Measurements from ENCODE around the gene SLC16A5.

The SLC16A5 gene

DNA sequence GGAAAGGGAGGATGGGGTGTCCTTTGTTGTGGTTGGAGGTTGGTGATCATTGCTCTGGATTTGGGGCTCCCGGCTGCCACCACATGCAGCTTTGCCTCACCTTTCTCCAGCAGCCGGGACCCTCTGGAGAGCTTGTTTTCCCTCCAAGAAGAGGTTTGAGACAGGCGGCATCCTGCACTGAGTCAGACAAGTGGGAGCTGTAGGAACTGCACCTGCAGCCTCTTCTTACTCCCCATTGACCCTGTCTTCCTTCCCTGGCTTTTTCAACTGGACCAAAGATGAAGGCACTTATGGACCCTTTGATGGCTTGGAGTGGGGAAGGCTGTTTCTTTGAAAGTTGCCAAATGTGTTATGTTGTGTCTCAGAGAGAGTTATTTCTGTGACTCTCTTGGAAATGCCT, 24.1 kb upstream of the SLC16A5 start:
- no peak for DNase-seq
- Histone ChIP-seq H3K4me1 (no peaks in the 10 kb centered on the region), H3K27me3 (no peaks in the 10 kb centered on the region), H3K36me3 (peaks cover 33% of the 10 kb centered on the region), H3K9me3 (no peaks in the 10 kb centered on the region), H3K4me3 (ENCODE audit: low read depth, low read length) (no peak overlapping the region)
- TF ChIP-seq, protein P1, sequence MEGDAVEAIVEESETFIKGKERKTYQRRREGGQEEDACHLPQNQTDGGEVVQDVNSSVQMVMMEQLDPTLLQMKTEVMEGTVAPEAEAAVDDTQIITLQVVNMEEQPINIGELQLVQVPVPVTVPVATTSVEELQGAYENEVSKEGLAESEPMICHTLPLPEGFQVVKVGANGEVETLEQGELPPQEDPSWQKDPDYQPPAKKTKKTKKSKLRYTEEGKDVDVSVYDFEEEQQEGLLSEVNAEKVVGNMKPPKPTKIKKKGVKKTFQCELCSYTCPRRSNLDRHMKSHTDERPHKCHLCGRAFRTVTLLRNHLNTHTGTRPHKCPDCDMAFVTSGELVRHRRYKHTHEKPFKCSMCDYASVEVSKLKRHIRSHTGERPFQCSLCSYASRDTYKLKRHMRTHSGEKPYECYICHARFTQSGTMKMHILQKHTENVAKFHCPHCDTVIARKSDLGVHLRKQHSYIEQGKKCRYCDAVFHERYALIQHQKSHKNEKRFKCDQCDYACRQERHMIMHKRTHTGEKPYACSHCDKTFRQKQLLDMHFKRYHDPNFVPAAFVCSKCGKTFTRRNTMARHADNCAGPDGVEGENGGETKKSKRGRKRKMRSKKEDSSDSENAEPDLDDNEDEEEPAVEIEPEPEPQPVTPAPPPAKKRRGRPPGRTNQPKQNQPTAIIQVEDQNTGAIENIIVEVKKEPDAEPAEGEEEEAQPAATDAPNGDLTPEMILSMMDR (IDR thresholded peaks at IDR 0.05; ENCODE audit: low read depth, low read length) = no peak

GRCh38 chr17:75064040-75064439, 23.7 kb upstream of the SLC16A5 start:
- Histone ChIP-seq H3K27me3 (no peaks in the 10 kb centered on the region), H3K9me3 (no peaks in the 10 kb centered on the region), H3K4me3 (ENCODE audit: low read depth, low read length) (no peak overlapping the region), H3K4me1 (no peaks in the 10 kb centered on the region), H3K36me3 (peaks cover 33% of the 10 kb centered on the region)
- TF ChIP-seq, protein P1 (IDR thresholded peaks at IDR 0.05; ENCODE audit: low read depth, low read length) = no peak
- no peak for DNase-seq

DNA sequence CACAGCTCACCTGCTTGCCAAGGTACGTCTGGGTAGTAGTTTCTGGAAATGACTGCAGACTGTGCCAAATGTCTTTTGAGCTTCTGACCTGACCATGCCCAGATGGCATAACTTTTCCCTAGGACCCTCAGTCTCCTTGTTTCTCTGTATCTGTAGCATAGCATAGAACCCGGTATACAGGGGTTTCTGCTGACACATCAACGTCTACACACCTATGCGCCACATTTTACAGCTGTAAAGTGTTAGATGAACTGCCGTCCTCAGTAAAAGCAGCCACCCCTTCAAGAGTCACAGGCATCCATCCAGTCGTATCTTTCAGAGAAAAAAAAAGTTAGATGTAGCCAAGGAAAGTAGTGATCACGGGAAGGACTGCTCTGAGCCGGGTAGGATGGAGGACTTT, 23.3 kb upstream of the SLC16A5 start:
- no peak for DNase-seq
- H3K4me1 ChIP-seq = no peaks in the 10 kb centered on the region
- H3K36me3 ChIP-seq = peaks cover 31% of the 10 kb centered on the region
- TF ChIP-seq, protein P1 (IDR thresholded peaks at IDR 0.05; ENCODE audit: low read depth, low read length) = no peak
- no peak overlapping the region for H3K4me3 ChIP-seq (ENCODE audit: low read depth, low read length)
- no peaks in the 10 kb centered on the region for H3K27me3 ChIP-seq
- H3K9me3 ChIP-seq = no peaks in the 10 kb centered on the region

GRCh38 chr17:75064867-75065561, 22.7 kb upstream of the SLC16A5 start:
- Histone ChIP-seq H3K36me3 (peaks cover 26% of the 10 kb centered on the region), H3K4me3 (ENCODE audit: low read depth, low read length) (no peak overlapping the region), H3K4me1 (no peaks in the 10 kb centered on the region), H3K27me3 (no peaks in the 10 kb centered on the region), H3K9me3 (no peaks in the 10 kb centered on the region)
- DNase-seq = no peak
- TF ChIP-seq, protein P1 (IDR thresholded peaks at IDR 0.05; ENCODE audit: low read depth, low read length) = no peak

DNA sequence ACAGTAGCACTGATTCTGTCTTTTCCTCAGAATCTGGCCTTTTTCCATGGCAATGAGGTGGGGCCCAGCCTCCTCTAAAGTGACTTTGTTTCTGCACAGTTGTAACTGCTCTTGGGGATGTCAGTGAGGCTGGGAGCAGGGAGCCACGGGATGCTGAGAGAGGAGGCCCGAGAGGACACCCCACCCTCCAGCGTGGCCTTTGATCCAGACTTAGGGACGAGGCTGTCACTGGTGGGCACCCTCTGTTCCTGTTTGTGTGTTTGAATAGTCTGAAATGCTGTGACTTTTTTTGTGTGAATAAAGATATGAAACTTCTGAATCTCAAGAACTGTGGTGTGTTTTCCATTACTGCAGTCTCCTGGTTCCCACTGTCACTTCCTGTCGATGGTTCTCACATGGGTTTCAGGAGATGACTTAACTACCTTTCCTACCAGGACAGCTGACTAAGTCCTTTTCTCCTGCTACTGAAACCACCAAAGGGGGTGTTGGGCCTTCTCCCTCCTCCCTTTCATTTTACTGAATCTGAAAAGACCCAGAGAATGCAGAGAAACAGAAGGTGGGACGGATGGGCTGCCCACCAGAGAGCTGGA, 22.1 kb upstream of the SLC16A5 start:
- Histone ChIP-seq H3K9me3 (no peaks in the 10 kb centered on the region), H3K4me1 (no peaks in the 10 kb centered on the region), H3K36me3 (peaks cover 19% of the 10 kb centered on the region), H3K4me3 (ENCODE audit: low read depth, low read length) (no peak overlapping the region), H3K27me3 (no peaks in the 10 kb centered on the region)
- DNase-seq = no peak
- TF ChIP-seq, protein P1 (IDR thresholded peaks at IDR 0.05; ENCODE audit: low read depth, low read length) = no peak

DNA sequence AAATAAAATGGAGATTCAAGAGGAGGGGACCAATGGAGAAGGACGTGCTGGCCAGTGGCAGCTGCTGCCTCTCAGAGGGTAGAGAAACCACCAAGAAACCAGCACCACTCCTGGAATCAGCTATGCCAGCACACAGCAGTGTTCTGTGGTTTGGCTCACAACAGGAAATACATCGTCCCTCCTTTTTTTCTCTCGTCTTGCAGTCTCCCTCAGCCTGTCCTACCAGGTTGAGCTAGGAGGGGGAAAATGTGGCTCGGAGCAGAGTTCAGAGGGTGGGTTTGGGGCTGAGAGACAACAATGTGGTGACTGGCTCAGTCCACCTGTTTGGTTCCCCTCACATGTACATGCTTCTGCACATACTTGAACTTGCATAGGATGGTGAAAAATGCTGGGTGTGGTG, 19.9 kb upstream of the SLC16A5 start:
- H3K4me3 ChIP-seq (ENCODE audit: low read depth, low read length) = no peak overlapping the region
- DNase-seq = no peak
- no peaks in the 10 kb centered on the region for H3K27me3 ChIP-seq
- H3K9me3 ChIP-seq = no peaks in the 10 kb centered on the region
- peaks cover 7% of the 10 kb centered on the region for H3K36me3 ChIP-seq
- TF ChIP-seq, protein P1 (IDR thresholded peaks at IDR 0.05; ENCODE audit: low read depth, low read length) = no peak
- no peaks in the 10 kb centered on the region for H3K4me1 ChIP-seq
